Stimulated activated naive B cell treated with anti-CD40 and anti-IgM and Interleukin-4, amounts not matched to agents 10 μg/mL and 1 μg/mL and 100 μg/mL, for 72 hours (primary cell): ENCODE data around the gene POGLUT3.

Experiments
- ATAC-seq, 2 donors: fragments of 150-1000 bp; cut with Tn5 transposase; replicated peaks; 2 replicates each; pipeline ENCODE4 v1.10.0; 2021; ENCODE audit warnings: moderate library complexity in 1 of 2
- DNase-seq: peaks from one replicate; pipeline ENCODE4 v3.0.0; 2021
- H3K27ac Mint-ChIP-seq: one replicate; pipeline ENCODE4 v1.8.0; 2022; ENCODE audit warnings: mild to moderate bottlenecking, mixed read lengths
- H3K27me3 Mint-ChIP-seq, 2 donors: one replicate each; pipeline ENCODE4 v1.8.0; 2022; ENCODE audit warnings: mixed read lengths in 2 of 2
- H3K36me3 Mint-ChIP-seq, 2 donors: one replicate each; pipeline ENCODE4 v1.8.0; 2022; ENCODE audit warnings: mixed read lengths in 2 of 2, mild to moderate bottlenecking in 1 of 2
- H3K4me1 Mint-ChIP-seq, 2 donors: one replicate each; pipeline ENCODE4 v1.8.0; 2022; ENCODE audit warnings: mixed read lengths in 2 of 2, mild to moderate bottlenecking in 1 of 2
- H3K4me3 Mint-ChIP-seq, 2 donors: one replicate each; pipeline ENCODE4 v1.8.0; 2022; ENCODE audit warnings: mild to moderate bottlenecking in 2 of 2, mixed read lengths in 2 of 2, moderate library complexity in 1 of 2
- H3K9me3 Mint-ChIP-seq, 2 donors: one replicate each; pipeline ENCODE4 v1.8.0; 2022; ENCODE audit warnings: mixed read lengths in 2 of 2, mild to moderate bottlenecking in 1 of 2

Gene POGLUT3

GRCh38 chr11:108518581-108518980, 20.4 kb upstream of the POGLUT3 start:
- no peak overlapping the region for H3K4me3 Mint-ChIP-seq
- H3K36me3 Mint-ChIP-seq, result peaks cover 0 to 9% of the 10 kb centered on the region in 2 donors
- no peaks in the 10 kb centered on the region for H3K9me3 Mint-ChIP-seq
- no peak overlapping the region for H3K27ac Mint-ChIP-seq
- H3K4me1 Mint-ChIP-seq, result no peaks in the 10 kb centered on the region
- peaks cover 4 to 9% of the 10 kb centered on the region in 2 donors for H3K27me3 Mint-ChIP-seq
- DNase-seq (no peak), ATAC-seq (no peak)

GRCh38 chr11:108516125-108516524, 17.9 kb upstream of the POGLUT3 start:
- no peaks in the 10 kb centered on the region for H3K9me3 Mint-ChIP-seq
- H3K27me3 Mint-ChIP-seq, result peaks cover 3 to 9% of the 10 kb centered on the region in 2 donors
- DNase-seq (no peak), ATAC-seq (no peak)
- H3K4me3 Mint-ChIP-seq, result no peak overlapping the region
- H3K4me1 Mint-ChIP-seq, result no peaks in the 10 kb centered on the region
- peaks cover 0 to 9% of the 10 kb centered on the region in 2 donors for H3K36me3 Mint-ChIP-seq
- H3K27ac Mint-ChIP-seq, result no peak overlapping the region

- DNase-seq (no peak), ATAC-seq (no peak)
- H3K4me3 Mint-ChIP-seq, result no peak overlapping the region
- no peaks in the 10 kb centered on the region for H3K9me3 Mint-ChIP-seq
- no peak overlapping the region for H3K27ac Mint-ChIP-seq
- H3K36me3 Mint-ChIP-seq, result peaks cover 0 to 9% of the 10 kb centered on the region in 2 donors
- H3K27me3 Mint-ChIP-seq, result peaks cover 0 to 19% of the 10 kb centered on the region in 2 donors
- no peaks in the 10 kb centered on the region for H3K4me1 Mint-ChIP-seq
Observed at GRCh38 chr11:108512708-108513107, 14.5 kb upstream of the POGLUT3 start.

DNA sequence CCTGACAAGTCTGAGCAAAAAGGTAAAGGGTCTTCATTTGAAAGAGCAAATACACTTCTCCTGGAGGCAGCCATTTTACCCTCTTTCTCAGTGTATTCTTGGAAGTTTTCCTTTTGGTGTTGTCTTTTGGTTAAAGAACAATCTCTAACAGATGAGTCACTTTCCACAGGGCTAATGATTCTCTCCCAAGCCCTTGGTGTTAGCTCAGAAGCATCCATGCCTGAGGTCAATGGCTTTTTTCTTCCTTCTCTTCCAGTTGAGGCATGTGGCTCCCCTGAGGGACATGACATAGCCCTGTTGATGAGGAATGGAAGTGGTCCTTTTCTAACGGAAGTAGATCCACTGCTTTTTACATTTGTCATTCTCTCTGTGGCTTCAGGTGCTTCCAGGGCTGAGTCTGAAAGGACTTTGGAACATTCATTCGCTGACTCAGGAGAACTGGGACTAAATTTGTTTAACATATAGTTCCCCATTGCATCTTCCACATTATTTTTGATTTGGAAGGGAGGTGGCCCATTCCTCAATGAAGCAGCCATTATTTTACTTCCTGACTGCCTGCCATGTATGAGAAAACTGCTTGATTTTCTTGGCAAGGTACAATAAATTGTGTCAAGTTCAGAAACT, 13.8 kb upstream of the POGLUT3 start:
- ATAC-seq (no peak), DNase-seq (no peak)
- Mint-ChIP-seq H3K36me3 (peaks cover 0 to 9% of the 10 kb centered on the region in 2 donors), H3K27ac (no peak overlapping the region), H3K9me3 (no peaks in the 10 kb centered on the region), H3K4me3 (no peak overlapping the region), H3K27me3 (peaks cover 4 to 19% of the 10 kb centered on the region in 2 donors), H3K4me1 (no peaks in the 10 kb centered on the region)

GRCh38 chr11:108508653-108509593, 10.7 kb upstream of the POGLUT3 start:
- H3K36me3 Mint-ChIP-seq, result peaks cover 0 to 2% of the 10 kb centered on the region in 2 donors
- no peaks in the 10 kb centered on the region for H3K9me3 Mint-ChIP-seq
- H3K4me1 Mint-ChIP-seq, result no peaks in the 10 kb centered on the region
- H3K27me3 Mint-ChIP-seq, result peaks cover 4 to 12% of the 10 kb centered on the region in 2 donors
- no peak for DNase-seq
- no peak overlapping the region for H3K4me3 Mint-ChIP-seq
- no peak overlapping the region for H3K27ac Mint-ChIP-seq
- no peak for ATAC-seq

- ATAC-seq, result no peak
- H3K36me3 Mint-ChIP-seq, result no peaks in the 10 kb centered on the region
- no peak for DNase-seq
- no peaks in the 10 kb centered on the region for H3K27me3 Mint-ChIP-seq
- H3K4me1 Mint-ChIP-seq, result peaks cover 5% of the 10 kb centered on the region in 2 donors
- H3K4me3 Mint-ChIP-seq, result no peak overlapping the region
- no peak overlapping the region for H3K27ac Mint-ChIP-seq
- no peaks in the 10 kb centered on the region for H3K9me3 Mint-ChIP-seq
Observed at GRCh38 chr11:108501396-108501795, 3.2 kb upstream of the POGLUT3 start.

GRCh38 chr11:108500721-108501120, 2.5 kb upstream of the POGLUT3 start:
- no peaks in the 10 kb centered on the region for H3K27me3 Mint-ChIP-seq
- no peak for ATAC-seq
- H3K27ac Mint-ChIP-seq, result no peak overlapping the region
- H3K4me3 Mint-ChIP-seq, result no peak overlapping the region
- no peak for DNase-seq
- H3K9me3 Mint-ChIP-seq, result no peaks in the 10 kb centered on the region
- peaks cover 5% of the 10 kb centered on the region in 2 donors for H3K4me1 Mint-ChIP-seq
- no peaks in the 10 kb centered on the region for H3K36me3 Mint-ChIP-seq

GRCh38 chr11:108500169-108500568, 2.0 kb upstream of the POGLUT3 start:
- Mint-ChIP-seq H3K36me3 (no peaks in the 10 kb centered on the region), H3K4me3 (no peak overlapping the region), H3K27me3 (no peaks in the 10 kb centered on the region), H3K4me1 (peaks cover 5% of the 10 kb centered on the region in 2 donors), H3K9me3 (no peaks in the 10 kb centered on the region), H3K27ac (no peak overlapping the region)
- ATAC-seq, result no peak
- DNase-seq, result no peak

GRCh38 chr11:108498816-108499408, 728 bp upstream of the POGLUT3 start:
- DNase-seq, result no peak
- no peaks in the 10 kb centered on the region for H3K9me3 Mint-ChIP-seq
- peaks cover 5% of the 10 kb centered on the region in 2 donors for H3K4me1 Mint-ChIP-seq
- H3K27ac Mint-ChIP-seq, result peak overlapping the region; percentile 96
- peak in 1 of 2 donors; percentile 2 for ATAC-seq
- no peaks in the 10 kb centered on the region for H3K27me3 Mint-ChIP-seq
- no peaks in the 10 kb centered on the region for H3K36me3 Mint-ChIP-seq
- H3K4me3 Mint-ChIP-seq, result peak overlapping the region; percentile 94 to 95

GRCh38 chr11:108497317-108498045, 703 bp downstream of the POGLUT3 start:
- DNase-seq (peak; percentile 56), ATAC-seq (peak; percentile 71 to 80)
- Mint-ChIP-seq H3K9me3 (no peaks in the 10 kb centered on the region), H3K4me1 (peaks cover 5% of the 10 kb centered on the region in 2 donors), H3K36me3 (no peaks in the 10 kb centered on the region), H3K27me3 (no peaks in the 10 kb centered on the region), H3K27ac (peak overlapping the region; percentile 97), H3K4me3 (peak overlapping the region; percentile 95 to 96)

GRCh38 chr11:108496643-108497256, 1.4 kb downstream of the POGLUT3 start:
- ATAC-seq (no peak), DNase-seq (no peak)
- Mint-ChIP-seq H3K27ac (no peak overlapping the region), H3K27me3 (no peaks in the 10 kb centered on the region), H3K36me3 (no peaks in the 10 kb centered on the region), H3K9me3 (no peaks in the 10 kb centered on the region), H3K4me3 (peak overlapping the region in 1 of 2 donors; percentile 9), H3K4me1 (peaks cover 5% of the 10 kb centered on the region in 2 donors)

DNA sequence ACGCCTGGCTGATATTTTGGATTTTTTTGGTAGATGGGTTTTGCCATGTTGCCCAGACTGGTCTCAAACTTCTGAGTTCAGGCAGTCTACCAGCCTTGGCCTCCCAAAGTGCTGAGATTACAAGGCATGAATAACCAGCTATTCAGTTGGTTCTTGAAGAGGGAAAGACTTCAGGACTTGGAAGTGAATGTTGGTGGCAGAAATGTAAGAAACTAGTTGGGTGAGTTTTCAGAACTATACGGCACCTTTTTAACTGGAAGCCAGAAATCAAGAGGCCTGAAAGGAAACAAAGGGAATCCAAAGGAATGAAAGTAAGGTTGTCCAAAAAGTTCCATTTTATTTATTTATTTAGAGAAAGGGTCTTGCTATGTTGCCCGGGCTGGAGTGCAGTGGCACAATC, 2.9 kb downstream of the POGLUT3 start:
- Mint-ChIP-seq H3K4me3 (no peak overlapping the region), H3K9me3 (no peaks in the 10 kb centered on the region), H3K36me3 (peaks cover 1% of the 10 kb centered on the region in 2 donors), H3K27ac (no peak overlapping the region), H3K4me1 (peaks cover 5% of the 10 kb centered on the region in 2 donors), H3K27me3 (no peaks in the 10 kb centered on the region)
- DNase-seq (no peak), ATAC-seq (no peak)

DNA sequence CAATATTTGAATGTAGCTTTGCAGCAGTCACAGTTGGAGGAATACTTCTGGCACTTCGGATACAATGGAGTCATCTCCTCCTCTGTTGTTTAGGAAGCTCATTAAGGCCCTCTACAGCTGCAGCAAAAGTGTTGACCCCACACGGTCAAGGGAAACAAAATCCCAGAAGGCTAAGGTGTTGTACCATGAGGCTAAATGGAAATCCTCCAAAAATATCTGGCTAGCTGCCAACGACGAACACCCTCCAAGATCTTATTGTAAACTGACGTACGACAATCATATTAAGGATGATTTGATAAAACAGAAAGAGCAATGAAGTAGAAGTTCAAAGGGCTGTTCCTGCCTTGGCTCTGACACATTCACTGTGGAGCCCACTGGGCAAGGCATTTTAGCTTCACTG, 4.0 kb downstream of the POGLUT3 start:
- H3K4me3 Mint-ChIP-seq, result no peak overlapping the region
- no peaks in the 10 kb centered on the region for H3K27me3 Mint-ChIP-seq
- no peak for DNase-seq
- peaks cover 5% of the 10 kb centered on the region in 2 donors for H3K4me1 Mint-ChIP-seq
- H3K36me3 Mint-ChIP-seq, result peaks cover 3 to 6% of the 10 kb centered on the region in 2 donors
- H3K9me3 Mint-ChIP-seq, result no peaks in the 10 kb centered on the region
- no peak overlapping the region for H3K27ac Mint-ChIP-seq
- ATAC-seq, result no peak

GRCh38 chr11:108491936-108492335, 6.2 kb downstream of the POGLUT3 start:
- H3K27me3 Mint-ChIP-seq, result no peaks in the 10 kb centered on the region
- DNase-seq (no peak), ATAC-seq (no peak)
- H3K4me3 Mint-ChIP-seq, result no peak overlapping the region
- peaks cover 0 to 3% of the 10 kb centered on the region in 2 donors for H3K4me1 Mint-ChIP-seq
- no peaks in the 10 kb centered on the region for H3K9me3 Mint-ChIP-seq
- H3K36me3 Mint-ChIP-seq, result peaks cover 9 to 24% of the 10 kb centered on the region in 2 donors
- no peak overlapping the region for H3K27ac Mint-ChIP-seq
